ENCODE data around the gene SPPL2B.
A peak's percentile ranks its signal among the peaks of the same experiment; 100 is the strongest.

DNA sequence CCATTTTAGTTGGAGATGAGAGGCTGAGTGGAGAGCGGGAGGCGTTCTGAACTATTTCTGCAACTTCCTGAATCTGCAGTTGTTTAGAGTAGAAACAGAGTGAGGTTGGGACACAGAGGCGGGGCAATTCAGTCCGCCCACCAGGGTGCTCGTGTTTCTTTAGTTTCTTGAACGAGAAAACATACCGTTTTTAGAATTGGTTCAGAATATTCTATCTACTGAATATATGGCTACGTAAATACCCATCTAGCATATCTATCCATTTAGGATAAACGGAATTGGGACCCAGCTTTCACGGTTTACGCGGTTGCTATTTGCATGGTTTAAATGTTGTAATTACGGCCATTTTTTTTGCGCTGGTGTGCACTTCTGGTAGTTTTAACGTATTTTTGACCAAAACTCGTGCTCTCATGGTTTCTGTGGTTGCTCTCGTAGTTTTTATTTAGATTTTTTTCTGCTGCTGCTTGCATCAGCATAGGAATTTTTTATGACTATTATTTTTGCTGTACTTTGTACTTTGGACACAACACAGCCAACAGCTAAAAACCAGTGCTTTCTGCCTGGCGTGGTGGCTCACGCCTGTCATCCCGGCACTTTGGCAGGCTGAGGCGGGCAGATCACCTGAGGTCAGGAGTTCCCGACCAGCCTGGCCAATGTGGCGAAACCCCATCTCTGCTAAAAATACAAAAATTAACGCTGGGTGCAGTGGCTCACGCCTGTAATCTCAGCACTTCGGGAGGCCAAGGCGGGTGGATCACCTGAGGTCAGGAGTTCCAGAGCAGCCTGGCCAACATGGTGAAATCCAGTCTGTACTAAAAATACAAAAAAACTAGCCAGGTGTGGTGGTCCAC is 66.2 kb downstream of the SPPL2B start:
- TF ChIP-seq, protein P1, sequence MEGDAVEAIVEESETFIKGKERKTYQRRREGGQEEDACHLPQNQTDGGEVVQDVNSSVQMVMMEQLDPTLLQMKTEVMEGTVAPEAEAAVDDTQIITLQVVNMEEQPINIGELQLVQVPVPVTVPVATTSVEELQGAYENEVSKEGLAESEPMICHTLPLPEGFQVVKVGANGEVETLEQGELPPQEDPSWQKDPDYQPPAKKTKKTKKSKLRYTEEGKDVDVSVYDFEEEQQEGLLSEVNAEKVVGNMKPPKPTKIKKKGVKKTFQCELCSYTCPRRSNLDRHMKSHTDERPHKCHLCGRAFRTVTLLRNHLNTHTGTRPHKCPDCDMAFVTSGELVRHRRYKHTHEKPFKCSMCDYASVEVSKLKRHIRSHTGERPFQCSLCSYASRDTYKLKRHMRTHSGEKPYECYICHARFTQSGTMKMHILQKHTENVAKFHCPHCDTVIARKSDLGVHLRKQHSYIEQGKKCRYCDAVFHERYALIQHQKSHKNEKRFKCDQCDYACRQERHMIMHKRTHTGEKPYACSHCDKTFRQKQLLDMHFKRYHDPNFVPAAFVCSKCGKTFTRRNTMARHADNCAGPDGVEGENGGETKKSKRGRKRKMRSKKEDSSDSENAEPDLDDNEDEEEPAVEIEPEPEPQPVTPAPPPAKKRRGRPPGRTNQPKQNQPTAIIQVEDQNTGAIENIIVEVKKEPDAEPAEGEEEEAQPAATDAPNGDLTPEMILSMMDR (IDR thresholded peaks at IDR 0.05) = no peak
- TF ChIP-seq EP300 (IDR thresholded peaks at IDR 0.05; ENCODE audit: low read depth) = no peak
- no peak for TF ChIP-seq POLR2A (IDR thresholded peaks at IDR 0.05)
- TF ChIP-seq POLR2AphosphoS5 (IDR thresholded peaks at IDR 0.05) = peak in 1 of 3 donors; percentile 33
